H1 (cell line): Measurements from ENCODE around the gene SPATA16.
"Not testable (repeated sequence)": the region's sequence is repeated elsewhere in the genome, so short reads cannot be mapped to it uniquely, and the experiment has no call there.

Source experiments
- CTCF ChIP-seq, 3 experiments: IDR thresholded peaks; 1 replicate in 2 of 3; 2 replicates in 1 of 3; pipeline versions ENCODE4 v1.5.1 to v1.6.1; 2011; ENCODE audit warnings: low read length in 3 of 3, mild to moderate bottlenecking in 3 of 3, inconsistent platforms in 2 of 3, low read depth in 1 of 3, moderate library complexity in 1 of 3; ENCODE audit not compliant: insufficient read depth in 1 of 3; ENCODE audit errors: control extremely low read depth in 1 of 3
- EZH2 ChIP-seq: fragments of 200-600 bp; sonication (generic); IDR thresholded peaks from 2 replicates; pipeline ENCODE4 v1.7.1; 2012; ENCODE audit warnings: low read depth, mild to moderate bottlenecking, moderate library complexity, low read length, inconsistent platforms; ENCODE audit not compliant: severe bottlenecking
- HDAC6 ChIP-seq: IDR thresholded peaks from one replicate; pipeline ENCODE4 v1.7.1; 2012; ENCODE audit warnings: low read depth, mild to moderate bottlenecking, inconsistent platforms, low read length, moderate library complexity
- POLR2AphosphoS5 ChIP-seq: IDR thresholded peaks from 2 replicates; pipeline ENCODE4 v1.6.1; 2011; ENCODE audit warnings: low read depth, low read length
- RAD21 ChIP-seq, 2 experiments: IDR thresholded peaks in 1 of 2; conservative IDR thresholded peaks in 1 of 2; 2 replicates each; pipeline ENCODE4 v1.6.1; 2011; ENCODE audit warnings: low read depth in 2 of 2, low read length in 2 of 2, improper control_type of control experiment in 1 of 2, inconsistent platforms in 1 of 2, mild to moderate bottlenecking in 1 of 2, moderate library complexity in 1 of 2
- TAF1 ChIP-seq: IDR thresholded peaks from 2 replicates; pipeline ENCODE4 v1.6.1; 2011; ENCODE audit warnings: mild to moderate bottlenecking, low read depth, low read length

GRCh38 chr3:173159139-173159538, 18.1 kb upstream of the SPATA16 start:
- not testable (repeated sequence) for TF ChIP-seq HDAC6; RAD21 (IDR thresholded peaks at IDR 0.05 in 1 of 2, conservative IDR thresholded peaks at IDR 0.05 in 1 of 2; ENCODE audit: low read depth in 2 of 2, low read length in 2 of 2); POLR2AphosphoS5; EZH2; CTCF (IDR thresholded peaks at IDR 0.05; ENCODE audit: control extremely low read depth in 1 of 3, insufficient read depth in 1 of 3, low read depth in 1 of 3, low read length in 3 of 3); TAF1
